SJSA1 (cell line): Measurements from ENCODE around the gene SRF. TPM values are rescaled to one million over a fixed set of nuclear protein-coding genes. Genes with fewer than 3 reads are reported as not detected.
"Not testable (repeated sequence)": the region's sequence is repeated elsewhere in the genome, so short reads cannot be mapped to it uniquely, and the experiment has no call there.

Source experiments
- DNase-seq, 2 experiments: peaks; one replicate each; pipeline ENCODE4 v3.0.0-alpha.2; 2015 to 2020; ENCODE audit warnings: low spot score in 2 of 2, low read depth in 1 of 2
- H3K27ac ChIP-seq: fragments of 250-450 bp; sonication (Bioruptor Pico); 2 replicates; pipeline ENCODE4 v1.5.1; 2020; ENCODE audit warnings: mild to moderate bottlenecking, moderate library complexity
- H3K27me3 ChIP-seq: fragments of 250-450 bp; sonication (Bioruptor Pico); replicated peaks from 2 replicates; pipeline ENCODE4 v1.5.1; 2020; ENCODE audit warnings: mild to moderate bottlenecking, moderate library complexity
- H3K36me3 ChIP-seq: fragments of 250-450 bp; sonication (Bioruptor Pico); 2 replicates; pipeline ENCODE4 v1.5.1; 2020; ENCODE audit warnings: mild to moderate bottlenecking
- H3K4me1 ChIP-seq: fragments of 250-450 bp; sonication (Bioruptor Pico); replicated peaks from 2 replicates; pipeline ENCODE4 v1.6.1; 2021; ENCODE audit warnings: mild to moderate bottlenecking
- H3K4me3 ChIP-seq: fragments of 250-450 bp; sonication (Bioruptor Pico); 2 replicates; pipeline ENCODE4 v1.5.1; 2020; ENCODE audit warnings: mild to moderate bottlenecking
- H3K9me3 ChIP-seq: fragments of 250-450 bp; sonication (Bioruptor Pico); replicated peaks from 2 replicates; pipeline ENCODE4 v1.5.1; 2020; ENCODE audit warnings: mild to moderate bottlenecking
- total RNA-seq: library from RNA; depleted of rRNA; stranded (reverse); fragments of >200 nt; shearing (Covaris generic); gene quantifications from 2 replicates; pipeline ENCODE4 v1.2.3, GENCODE V29; 2014

The SRF gene
- total RNA-seq, 1 experiment from 2014 or later: 47.8 TPM

GRCh38 chr6:43139973-43140372, 31.1 kb upstream of the SRF start:
- not testable (repeated sequence) for H3K4me3 ChIP-seq, H3K27me3 ChIP-seq, H3K27ac ChIP-seq, H3K9me3 ChIP-seq, DNase-seq
- Histone ChIP-seq H3K36me3 (peaks cover 19% of the 10 kb centered on the region), H3K4me1 (peaks cover 11% of the 10 kb centered on the region)

- Histone ChIP-seq H3K4me3 (no peak overlapping the region), H3K9me3 (no peaks in the 10 kb centered on the region), H3K27me3 (no peaks in the 10 kb centered on the region), H3K4me1 (peaks cover 11% of the 10 kb centered on the region), H3K27ac (no peak overlapping the region), H3K36me3 (peaks cover 23% of the 10 kb centered on the region)
- no peak for DNase-seq
These were observed 29.4 kb upstream of the SRF start for GRCh38 chr6:43141644-43142043.

GRCh38 chr6:43142101-43142500, 29.0 kb upstream of the SRF start:
- H3K4me1 ChIP-seq: peaks cover 11% of the 10 kb centered on the region
- no peak for DNase-seq
- no peaks in the 10 kb centered on the region for H3K27me3 ChIP-seq
- no peak overlapping the region for H3K4me3 ChIP-seq
- no peak overlapping the region for H3K27ac ChIP-seq
- H3K9me3 ChIP-seq: no peaks in the 10 kb centered on the region
- H3K36me3 ChIP-seq: peaks cover 23% of the 10 kb centered on the region

DNA sequence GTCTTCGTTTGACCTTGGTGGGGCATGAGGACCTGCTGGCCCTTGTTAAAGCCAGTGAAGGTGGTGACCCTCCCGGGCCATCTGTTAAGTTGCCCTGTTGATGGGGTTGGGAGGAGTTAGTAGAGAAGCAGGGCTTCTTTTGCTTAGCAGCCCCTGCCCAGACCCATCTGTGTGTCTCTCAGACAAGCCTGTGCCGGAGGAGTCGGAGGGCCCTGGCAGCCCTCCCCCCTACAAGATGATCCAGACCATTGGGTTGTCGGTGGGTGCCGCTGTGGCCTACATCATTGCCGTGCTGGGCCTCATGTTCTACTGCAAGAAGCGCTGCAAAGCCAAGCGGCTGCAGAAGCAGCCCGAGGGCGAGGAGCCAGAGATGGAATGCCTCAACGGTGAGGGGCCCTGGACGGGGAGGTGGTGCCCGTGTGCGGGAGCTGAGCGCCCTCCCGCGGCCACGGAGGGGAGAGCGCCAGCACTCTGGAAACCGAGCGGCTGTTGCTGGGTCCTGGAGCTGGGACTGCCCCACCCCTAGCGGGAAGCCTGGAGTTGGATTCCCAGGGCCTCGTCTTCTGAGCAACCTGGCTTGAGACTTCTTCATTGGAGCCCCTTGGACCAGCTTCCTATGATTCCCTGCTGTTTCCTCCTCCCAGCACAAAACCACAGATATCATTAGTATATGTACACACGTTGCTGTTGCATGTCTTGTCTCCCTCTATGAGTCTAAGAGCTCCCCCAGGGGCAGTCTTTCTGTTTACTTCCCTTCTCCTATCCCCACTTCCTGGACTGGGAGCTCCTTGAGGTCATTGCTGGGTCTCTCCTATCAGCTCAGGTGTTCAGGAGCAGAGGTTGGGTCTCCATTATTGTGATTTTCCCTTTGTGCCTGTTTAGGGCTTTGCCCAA, 27.6 kb upstream of the SRF start:
- H3K27me3 ChIP-seq: no peaks in the 10 kb centered on the region
- peak; percentile 88 to 94 for DNase-seq
- peaks cover 30% of the 10 kb centered on the region for H3K36me3 ChIP-seq
- H3K27ac ChIP-seq: no peak overlapping the region
- H3K9me3 ChIP-seq: no peaks in the 10 kb centered on the region
- no peak overlapping the region for H3K4me3 ChIP-seq
- peaks cover 11% of the 10 kb centered on the region for H3K4me1 ChIP-seq

DNA sequence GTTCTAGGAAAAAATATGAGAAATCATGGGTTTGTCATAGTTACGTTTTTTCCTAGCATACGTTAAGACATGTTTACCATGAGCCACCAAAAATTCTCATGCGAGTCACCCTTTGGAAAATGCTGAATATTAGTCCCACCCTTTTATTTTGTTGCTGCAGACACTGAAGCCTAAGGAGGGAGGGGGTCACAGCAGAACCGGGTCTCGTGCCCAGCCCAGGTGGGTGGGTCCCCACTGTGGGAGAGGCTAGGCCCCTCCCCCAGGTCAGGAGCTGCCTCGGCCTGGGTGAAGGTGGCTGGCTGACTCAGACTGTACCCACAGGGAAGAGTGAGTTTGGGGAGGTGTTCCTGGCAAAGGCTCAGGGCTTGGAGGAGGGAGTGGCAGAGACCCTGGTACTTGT, 26.2 kb upstream of the SRF start:
- DNase-seq: no peak
- Histone ChIP-seq H3K27me3 (no peaks in the 10 kb centered on the region), H3K4me1 (peaks cover 11% of the 10 kb centered on the region), H3K36me3 (peaks cover 27% of the 10 kb centered on the region), H3K9me3 (no peaks in the 10 kb centered on the region), H3K27ac (no peak overlapping the region), H3K4me3 (no peak overlapping the region)

GRCh38 chr6:43146261-43146660, 24.8 kb upstream of the SRF start:
- peaks cover 29% of the 10 kb centered on the region for H3K36me3 ChIP-seq
- H3K4me1 ChIP-seq: peaks cover 11% of the 10 kb centered on the region
- H3K27ac ChIP-seq: no peak overlapping the region
- H3K9me3 ChIP-seq: no peaks in the 10 kb centered on the region
- no peaks in the 10 kb centered on the region for H3K27me3 ChIP-seq
- DNase-seq: no peak
- H3K4me3 ChIP-seq: no peak overlapping the region

DNA sequence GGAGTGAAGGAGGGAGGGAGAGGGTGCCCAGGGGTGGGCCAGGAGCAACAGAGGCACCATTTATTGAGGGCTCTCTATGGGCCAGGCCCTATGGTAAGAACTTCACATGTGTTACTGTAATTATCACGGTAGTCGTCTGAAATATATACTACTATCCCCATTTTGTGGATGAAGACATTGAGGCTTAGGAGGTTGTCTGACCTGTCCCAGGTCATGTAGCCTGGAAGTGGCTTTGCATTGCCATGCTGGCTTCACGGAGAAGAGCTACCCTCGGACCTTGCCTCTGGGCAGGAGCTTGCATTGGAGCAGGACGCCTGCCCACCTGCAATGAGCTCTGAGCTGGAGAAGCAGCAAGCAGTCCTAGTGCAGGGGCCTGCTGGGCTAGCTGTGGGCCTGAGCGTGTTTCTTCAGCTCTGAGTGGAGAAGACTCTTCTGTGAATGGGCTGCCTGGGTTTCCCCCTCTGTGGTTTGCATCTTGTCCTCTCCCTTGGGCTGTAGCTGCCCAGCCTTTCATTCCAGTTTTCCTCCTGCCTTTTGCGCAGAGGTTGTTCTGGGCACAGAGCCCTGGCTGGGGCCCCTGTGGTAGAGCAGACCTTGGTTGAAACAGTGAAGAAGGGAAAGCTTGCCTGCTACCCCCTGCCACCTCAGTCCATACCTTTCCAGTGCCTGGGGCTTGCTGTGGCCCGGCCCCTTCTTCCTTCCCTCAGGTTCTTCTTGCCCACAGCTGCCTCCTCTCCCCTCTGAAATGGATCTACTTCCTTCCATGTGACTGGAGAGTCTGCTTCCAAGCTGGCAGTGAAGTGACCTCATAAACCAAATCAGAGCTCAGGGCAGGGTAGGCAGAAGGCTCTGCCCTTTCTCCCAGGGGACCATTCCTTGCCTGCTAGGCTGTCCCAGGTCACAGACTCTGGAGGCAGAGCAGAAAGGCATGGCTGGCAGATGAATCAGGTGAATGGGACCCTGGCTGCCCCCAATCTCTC, 24.1 kb upstream of the SRF start:
- Histone ChIP-seq H3K27ac (no peak overlapping the region), H3K9me3 (no peaks in the 10 kb centered on the region), H3K36me3 (peaks cover 24% of the 10 kb centered on the region), H3K4me1 (peaks cover 11% of the 10 kb centered on the region), H3K4me3 (no peak overlapping the region), H3K27me3 (no peaks in the 10 kb centered on the region)
- no peak for DNase-seq

GRCh38 chr6:43147691-43148477, 23.2 kb upstream of the SRF start:
- Histone ChIP-seq H3K27ac (no peak overlapping the region), H3K4me3 (no peak overlapping the region), H3K9me3 (no peaks in the 10 kb centered on the region), H3K4me1 (peaks cover 11% of the 10 kb centered on the region), H3K27me3 (no peaks in the 10 kb centered on the region), H3K36me3 (peaks cover 31% of the 10 kb centered on the region)
- DNase-seq: no peak

- no peak overlapping the region for H3K27ac ChIP-seq
These were observed 21.8 kb upstream of the SRF start for GRCh38 chr6:43149265-43149664.

DNA sequence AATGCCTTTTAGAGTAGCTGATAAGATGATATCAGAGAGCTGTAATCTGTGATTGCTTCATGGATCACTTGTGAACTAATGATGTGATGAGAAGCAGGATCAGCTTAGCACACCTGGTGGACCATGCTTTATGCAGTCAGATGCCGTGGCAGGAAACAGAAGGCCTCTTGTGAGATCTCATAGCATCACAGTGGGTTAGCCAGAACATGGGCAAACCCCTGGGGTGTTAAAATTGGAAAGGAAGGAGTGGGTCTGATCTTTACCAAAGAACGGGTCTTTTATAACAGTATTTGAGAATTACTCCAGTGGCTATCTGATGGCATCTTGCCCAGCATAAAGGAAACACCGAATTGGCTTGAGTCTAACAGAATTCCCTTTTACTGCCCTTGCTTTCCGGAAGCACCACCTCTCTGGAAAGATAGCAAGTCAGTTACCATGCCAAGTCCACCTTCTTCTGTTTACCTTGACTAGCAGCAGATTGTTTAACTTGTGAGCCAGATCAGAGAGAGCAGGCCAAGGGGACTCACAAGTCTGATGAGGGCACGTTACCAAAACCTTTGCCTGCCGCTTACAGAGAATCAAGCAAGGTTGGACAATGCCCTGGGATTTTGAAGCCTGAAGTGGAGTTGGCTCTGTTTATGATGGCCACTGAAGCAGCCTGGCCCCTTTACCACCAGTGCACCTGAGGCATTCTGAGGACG, 20.9 kb upstream of the SRF start:
- Histone ChIP-seq H3K36me3 (peaks cover 18% of the 10 kb centered on the region), H3K27ac (no peak overlapping the region), H3K4me3 (no peak overlapping the region), H3K9me3 (no peaks in the 10 kb centered on the region), H3K27me3 (no peaks in the 10 kb centered on the region), H3K4me1 (no peaks in the 10 kb centered on the region)
- DNase-seq: no peak

More at GRCh38 chr6:43149265-43149664, 21.8 kb upstream of the SRF start:
- no peaks in the 10 kb centered on the region for H3K9me3 ChIP-seq
- peaks cover 27% of the 10 kb centered on the region for H3K36me3 ChIP-seq
- no peak overlapping the region for H3K4me3 ChIP-seq
- H3K4me1 ChIP-seq: no peaks in the 10 kb centered on the region
- no peaks in the 10 kb centered on the region for H3K27me3 ChIP-seq
- DNase-seq: no peak

DNA sequence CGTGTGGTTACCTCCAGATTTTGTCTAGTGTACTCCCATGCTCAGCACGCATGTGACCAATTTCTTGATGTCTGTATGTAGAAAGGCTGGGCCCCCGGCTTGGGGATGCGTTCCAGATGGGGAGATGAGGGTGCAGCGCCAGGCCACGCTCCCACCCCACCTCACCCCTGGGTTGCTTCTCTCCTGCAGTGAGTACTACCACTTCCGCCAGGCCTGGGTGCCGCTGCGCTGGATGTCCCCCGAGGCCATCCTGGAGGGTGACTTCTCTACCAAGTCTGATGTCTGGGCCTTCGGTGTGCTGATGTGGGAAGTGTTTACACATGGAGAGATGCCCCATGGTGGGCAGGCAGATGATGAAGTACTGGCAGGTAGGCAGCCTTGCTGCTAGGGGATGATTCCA, 11.5 kb upstream of the SRF start:
- Histone ChIP-seq H3K36me3 (peaks cover 3% of the 10 kb centered on the region), H3K9me3 (no peaks in the 10 kb centered on the region), H3K4me1 (no peaks in the 10 kb centered on the region), H3K27ac (no peak overlapping the region), H3K4me3 (no peak overlapping the region), H3K27me3 (no peaks in the 10 kb centered on the region)
- DNase-seq: no peak

- no peaks in the 10 kb centered on the region; the same call in 1 of the 2 replicates for H3K36me3 ChIP-seq
- no peaks in the 10 kb centered on the region for H3K27me3 ChIP-seq
- no peak overlapping the region for H3K4me3 ChIP-seq
- DNase-seq: no peak
- no peaks in the 10 kb centered on the region for H3K4me1 ChIP-seq
- no peak overlapping the region for H3K27ac ChIP-seq
- H3K9me3 ChIP-seq: no peaks in the 10 kb centered on the region
These were observed 7.2 kb upstream of the SRF start for GRCh38 chr6:43163899-43164298.

- H3K9me3 ChIP-seq: no peaks in the 10 kb centered on the region
- peak overlapping the region; percentile 96 for H3K4me3 ChIP-seq
- H3K27me3 ChIP-seq: no peaks in the 10 kb centered on the region
- no peak for DNase-seq
- H3K36me3 ChIP-seq: peaks cover 27% of the 10 kb centered on the region
- H3K27ac ChIP-seq: peak overlapping the region; percentile 50
- H3K4me1 ChIP-seq: peaks cover 31% of the 10 kb centered on the region
These were observed 595 bp upstream of the SRF start for GRCh38 chr6:43170417-43170930.
